ENCODE measurements around the gene FHIT. TPM values are rescaled to one million over a fixed set of nuclear protein-coding genes. Genes with fewer than 3 reads are reported as not detected.

Gene FHIT
- total RNA-seq, 4 donors from 2014 or later: 8.8 to 35.6 (median 12.6) TPM

- H3K4me3 ChIP-seq: no peak overlapping the region
- H3K9me3 ChIP-seq: no peaks in the 10 kb centered on the region
- H3K27me3 ChIP-seq: no peaks in the 10 kb centered on the region
- H3K36me3 ChIP-seq: no peaks in the 10 kb centered on the region
- TF ChIP-seq EP300 (IDR thresholded peaks at IDR 0.05) (no peak), POLR2A (IDR thresholded peaks at IDR 0.05) (no peak), POLR2AphosphoS5 (IDR thresholded peaks at IDR 0.05) (no peak), CTCF (IDR thresholded peaks at IDR 0.05) (no peak)
- H3K4me1 ChIP-seq: peaks cover 6% of the 10 kb centered on the region
- no peak for DNase-seq (ENCODE audit: low spot score in 2 of 2)
- no peak overlapping the region for H3K27ac ChIP-seq
Measured at GRCh38 chr3:61132062-61132461, 119.2 kb downstream of the FHIT start.

GRCh38 chr3:61118830-61119229 lies 132.4 kb downstream of the FHIT start:
- H3K27me3 ChIP-seq: no peaks in the 10 kb centered on the region
- H3K4me1 ChIP-seq: peaks cover 3% of the 10 kb centered on the region
- H3K27ac ChIP-seq: no peak overlapping the region
- WGBS: 87% methylated on average over 2 of the region's 2 CpGs
- no peak for DNase-seq (ENCODE audit: low spot score in 2 of 2)
- no peak overlapping the region for H3K4me3 ChIP-seq
- TF ChIP-seq EP300 (IDR thresholded peaks at IDR 0.05) (no peak), POLR2A (IDR thresholded peaks at IDR 0.05) (no peak)
- no peaks in the 10 kb centered on the region for H3K36me3 ChIP-seq
- no peaks in the 10 kb centered on the region for H3K9me3 ChIP-seq

GRCh38 chr3:61117045-61117898 lies 134.0 kb downstream of the FHIT start:
- Histone ChIP-seq H3K27ac (no peak overlapping the region), H3K4me3 (no peak overlapping the region), H3K27me3 (no peaks in the 10 kb centered on the region), H3K36me3 (no peaks in the 10 kb centered on the region), H3K9me3 (no peaks in the 10 kb centered on the region), H3K4me1 (peaks cover 3% of the 10 kb centered on the region)
- no peak for DNase-seq (ENCODE audit: low spot score in 2 of 2)
- 83% methylated on average over 7 of the region's 7 CpGs for whole genome bisulfite sequencing
- TF ChIP-seq POLR2A (IDR thresholded peaks at IDR 0.05) (no peak), CTCF (IDR thresholded peaks at IDR 0.05) (no peak), POLR2AphosphoS5 (IDR thresholded peaks at IDR 0.05) (no peak), EP300 (IDR thresholded peaks at IDR 0.05) (no peak)

- Histone ChIP-seq H3K27me3 (no peaks in the 10 kb centered on the region), H3K36me3 (no peaks in the 10 kb centered on the region), H3K9me3 (no peaks in the 10 kb centered on the region), H3K27ac (no peak overlapping the region), H3K4me3 (no peak overlapping the region), H3K4me1 (peaks cover 3% of the 10 kb centered on the region)
- WGBS: 83% methylated on average over 4 of the region's 4 CpGs
- no peak for TF ChIP-seq EP300 (IDR thresholded peaks at IDR 0.05)
- no peak for TF ChIP-seq POLR2AphosphoS5 (IDR thresholded peaks at IDR 0.05)
- no peak for TF ChIP-seq POLR2A (IDR thresholded peaks at IDR 0.05)
- TF ChIP-seq CTCF (IDR thresholded peaks at IDR 0.05): no peak
- DNase-seq (ENCODE audit: low spot score in 2 of 2): no peak
Measured at GRCh38 chr3:61114316-61114953, 136.8 kb downstream of the FHIT start.

GRCh38 chr3:61111825-61112224 lies 139.4 kb downstream of the FHIT start:
- Histone ChIP-seq H3K9me3 (no peaks in the 10 kb centered on the region), H3K4me1 (peaks cover 3% of the 10 kb centered on the region), H3K27ac (no peak overlapping the region), H3K4me3 (no peak overlapping the region), H3K27me3 (no peaks in the 10 kb centered on the region), H3K36me3 (no peaks in the 10 kb centered on the region)
- WGBS: 81% methylated on average over 4 of the region's 4 CpGs
- no peak for DNase-seq (ENCODE audit: low spot score in 2 of 2)
- no peak for TF ChIP-seq POLR2AphosphoS5 (IDR thresholded peaks at IDR 0.05)
- no peak for TF ChIP-seq POLR2A (IDR thresholded peaks at IDR 0.05)
- TF ChIP-seq CTCF (IDR thresholded peaks at IDR 0.05): no peak
- no peak for TF ChIP-seq EP300 (IDR thresholded peaks at IDR 0.05)

Data from suprapubic skin (tissue), 4 donors.